Colon (tissue), 2 donors: ENCODE data around the gene CNPY2.
"Not testable (repeated sequence)": the region's sequence is repeated elsewhere in the genome, so short reads cannot be mapped to it uniquely, and the experiment has no call there.

ENCODE experiments used
- FAIRE-seq: peaks from 2 replicates; lab custom pipeline; 2012; peaks lifted over from hg19 to GRCh38; lab: Jason Lieb, UNC
- donor health status: control.
- donor health status: control.

The CNPY2 gene

GRCh38 chr12:56315622-56316473, at the start of gene CNPY2:
Gene CNPY2, minus strand, starts transcription at chr12:56315988. Its CDS starts 771 bp downstream, at chr12:56315217.
- no peak for FAIRE-seq

GRCh38 chr12:56362130-56363059, 46.6 kb upstream of the CNPY2 start, which contains the start of gene APOF:
Gene APOF, minus strand, starts transcription at chr12:56362857. Its CDS starts 112 bp downstream, at chr12:56362745.
- FAIRE-seq: no peak

GRCh38 chr12:56361487-56362129, 45.8 kb upstream of the CNPY2 start:
- FAIRE-seq: no peak

- peak; percentile 95 for FAIRE-seq
These were observed 44.3 kb upstream of the CNPY2 start, which contains the start of gene STAT2 for GRCh38 chr12:56359851-56360767. Gene STAT2, minus strand, starts transcription at chr12:56360107. Its CDS starts 3,536 bp downstream, at chr12:56356571.

GRCh38 chr12:56358836-56359532, 43.2 kb upstream of the CNPY2 start:
- no peak for FAIRE-seq

- no peak for FAIRE-seq
These were observed 35.5 kb upstream of the CNPY2 start for GRCh38 chr12:56351325-56351724.

GRCh38 chr12:56350662-56351061, 34.9 kb upstream of the CNPY2 start:
- no peak for FAIRE-seq

GRCh38 chr12:56348776-56349175, 33.0 kb upstream of the CNPY2 start:
- FAIRE-seq: no peak

GRCh38 chr12:56347255-56347654, 31.5 kb upstream of the CNPY2 start:
- FAIRE-seq: not testable (repeated sequence)

GRCh38 chr12:56346675-56347074, 30.9 kb upstream of the CNPY2 start:
- FAIRE-seq: no peak

GRCh38 chr12:56342290-56342689, 26.5 kb upstream of the CNPY2 start:
- FAIRE-seq: not testable (repeated sequence)

- FAIRE-seq: no peak
These were observed 25.8 kb upstream of the CNPY2 start for GRCh38 chr12:56341616-56342015.

GRCh38 chr12:56339158-56339422, 23.3 kb upstream of the CNPY2 start:
- no peak for FAIRE-seq

- no peak for FAIRE-seq
These were observed 22.7 kb upstream of the CNPY2 start, which contains the start of gene IL23A for GRCh38 chr12:56338308-56339157. Gene IL23A, plus strand, starts transcription at chr12:56338884. Its CDS starts 161 bp downstream, at chr12:56339045.

- FAIRE-seq: no peak
These were observed 22.0 kb upstream of the CNPY2 start for GRCh38 chr12:56337753-56338251.

GRCh38 chr12:56336361-56337167, 20.8 kb upstream of the CNPY2 start:
- FAIRE-seq: no peak

- not testable (repeated sequence) for FAIRE-seq
These were observed 19.7 kb upstream of the CNPY2 start for GRCh38 chr12:56335527-56335926.

GRCh38 chr12:56334490-56334793, 18.7 kb upstream of the CNPY2 start:
- no peak for FAIRE-seq
